CD4-positive, alpha-beta T cell treated with Interleukin-1 beta for 1 hour (primary cell): Measurements from ENCODE around the gene MOXD1.
"Not testable (repeated sequence)": the region's sequence is repeated elsewhere in the genome, so short reads cannot be mapped to it uniquely, and the experiment has no call there.

Experiments
- DNase-seq, 2 donors: peaks; one replicate each; pipeline ENCODE4 v3.0.0-alpha.2; 2020 to 2022

Gene MOXD1

GRCh38 chr6:132351986-132352385, 49.3 kb downstream of the MOXD1 start:
- DNase-seq = not testable (repeated sequence)

- no peak for DNase-seq
These were observed 53.0 kb downstream of the MOXD1 start for GRCh38 chr6:132348231-132348630.

DNA sequence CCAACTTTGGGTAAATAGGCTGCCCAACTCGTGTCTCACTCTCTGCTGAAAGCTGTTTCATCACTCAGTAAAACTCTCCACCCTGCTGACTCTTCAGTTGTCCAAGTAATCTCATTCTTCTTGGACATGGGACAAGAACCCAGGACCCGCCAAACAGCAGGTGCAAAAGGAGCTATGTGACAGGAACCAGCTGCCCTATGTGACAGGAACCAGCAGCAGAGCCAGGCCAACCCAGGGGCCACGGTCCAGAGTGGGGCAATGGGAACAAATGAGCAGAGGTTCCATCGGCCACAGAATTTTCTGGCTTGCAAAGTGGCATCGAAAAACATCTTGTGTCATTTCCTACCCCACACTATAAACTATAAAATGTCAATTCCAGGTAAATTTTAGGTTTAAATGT, 56.5 kb downstream of the MOXD1 start:
- DNase-seq = no peak

DNA sequence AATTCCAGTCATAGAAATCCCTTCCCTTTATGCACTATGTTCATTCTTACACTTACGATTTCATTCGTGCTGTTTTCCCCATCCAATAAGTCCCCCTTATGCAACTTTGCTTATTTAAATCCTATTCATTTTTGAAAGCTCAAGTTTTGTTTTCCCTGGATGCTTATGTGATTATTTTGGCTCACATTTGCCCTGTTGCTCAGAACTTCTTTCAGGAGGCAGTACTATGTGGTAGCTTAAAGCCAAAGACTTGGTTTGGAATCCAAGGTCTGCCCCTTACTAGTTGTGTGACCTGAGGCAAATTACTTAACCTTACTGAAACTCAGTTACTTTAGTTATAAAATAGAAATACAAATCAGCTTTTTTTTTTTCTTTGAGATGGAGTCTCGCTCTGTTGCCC, 59.6 kb downstream of the MOXD1 start:
- DNase-seq = no peak

DNA sequence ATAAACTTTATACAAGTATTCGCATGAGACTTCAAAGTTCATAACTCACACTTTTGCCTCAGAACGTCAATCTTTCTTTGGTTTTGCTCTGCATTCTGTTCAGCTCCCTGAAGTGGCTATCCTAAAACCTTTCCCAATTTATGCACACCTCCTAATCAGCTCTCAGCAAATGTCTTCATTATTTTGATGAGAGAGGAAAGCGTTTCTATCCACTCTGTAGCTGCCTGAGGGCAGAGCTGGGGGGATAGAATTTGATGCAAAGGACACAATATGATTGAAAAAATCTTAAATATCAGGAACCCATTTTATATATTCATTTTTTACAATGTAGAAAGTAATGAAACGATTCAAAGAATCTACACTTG, 66.8 kb downstream of the MOXD1 start:
- no peak for DNase-seq

DNA sequence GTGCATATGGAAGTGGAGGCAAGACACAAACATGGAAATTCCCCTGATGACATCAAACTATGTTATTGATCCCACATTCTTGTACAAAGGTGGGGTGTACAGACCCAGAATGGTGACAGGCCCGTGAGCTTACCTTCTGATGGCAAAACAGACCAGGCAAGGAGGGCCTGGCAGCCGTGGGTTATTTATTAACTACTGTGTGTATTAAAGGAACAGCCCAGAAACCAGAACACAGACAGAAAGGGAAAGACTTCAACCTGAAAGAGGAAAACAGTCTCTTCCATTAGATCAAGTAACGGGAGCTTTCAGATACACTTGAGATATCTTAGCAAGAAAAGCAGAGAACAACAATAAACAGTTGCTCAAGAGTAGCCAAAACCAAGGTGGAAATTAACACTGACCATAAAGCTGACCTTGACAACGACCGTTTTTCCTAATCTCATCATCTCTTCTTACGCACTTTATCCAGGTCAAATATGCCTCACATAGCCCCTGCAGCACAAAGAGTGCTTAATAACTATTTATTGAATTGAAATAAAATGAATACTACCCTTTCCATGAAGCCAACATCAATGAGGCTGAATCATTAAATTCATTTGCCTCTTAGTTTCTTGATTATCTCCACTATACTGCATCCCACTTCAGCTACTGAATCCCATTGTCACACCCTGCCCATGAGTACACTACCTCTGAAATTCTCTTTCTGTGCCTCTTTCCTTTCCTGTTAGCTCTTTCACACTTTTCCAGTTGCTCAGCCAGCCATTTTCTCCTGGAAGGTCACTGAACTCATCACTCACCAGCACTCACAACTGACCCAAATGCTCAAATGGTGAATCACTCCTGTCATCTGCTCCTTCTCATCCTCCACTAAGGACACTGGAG, 67.4 kb downstream of the MOXD1 start:
- DNase-seq = no peak

- DNase-seq = no peak
These were observed 70.5 kb downstream of the MOXD1 start for GRCh38 chr6:132330759-132331158.

DNA sequence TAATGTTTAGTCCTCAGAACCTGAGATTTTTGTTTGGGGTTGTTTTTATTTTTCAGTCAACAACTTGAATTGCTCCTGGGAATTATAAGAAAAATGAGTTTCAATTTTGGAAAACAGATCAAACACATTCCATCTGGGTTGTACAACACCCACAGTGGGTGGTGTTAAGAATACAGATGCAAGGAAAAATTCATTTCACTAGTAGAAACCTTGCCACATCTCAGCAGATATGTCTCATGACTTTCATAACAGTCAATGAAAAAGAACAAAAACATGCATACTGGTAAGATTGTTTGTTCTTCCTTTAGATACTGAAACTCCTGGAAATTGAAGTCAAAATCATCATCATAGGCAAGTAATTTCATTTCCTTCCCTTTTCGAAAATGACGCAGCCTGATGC, 78.9 kb downstream of the MOXD1 start:
- DNase-seq = no peak

DNA sequence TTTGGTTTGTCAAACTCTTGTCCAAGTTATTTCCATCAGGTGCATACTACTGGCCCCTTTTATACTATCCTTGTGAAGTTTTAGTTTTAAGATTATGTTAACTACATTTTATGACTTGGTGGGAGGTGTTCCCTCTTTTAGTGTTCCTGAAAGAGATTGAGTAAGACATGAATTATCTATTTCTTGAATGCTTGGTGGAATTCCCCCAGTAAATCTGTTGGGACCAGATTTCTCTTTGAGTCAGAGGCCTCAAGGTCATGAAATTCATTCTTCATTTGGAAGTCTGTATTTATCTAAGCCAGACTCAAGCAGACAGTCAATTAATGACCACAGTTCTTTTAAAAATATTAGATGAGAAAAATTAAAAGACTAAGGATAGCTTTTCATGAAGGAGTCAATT, 81.3 kb downstream of the MOXD1 start:
- DNase-seq = no peak

- DNase-seq = no peak
These were observed 84.3 kb downstream of the MOXD1 start for GRCh38 chr6:132316970-132317369.

- DNase-seq = no peak
These were observed 86.8 kb downstream of the MOXD1 start for GRCh38 chr6:132314432-132314831.

DNA sequence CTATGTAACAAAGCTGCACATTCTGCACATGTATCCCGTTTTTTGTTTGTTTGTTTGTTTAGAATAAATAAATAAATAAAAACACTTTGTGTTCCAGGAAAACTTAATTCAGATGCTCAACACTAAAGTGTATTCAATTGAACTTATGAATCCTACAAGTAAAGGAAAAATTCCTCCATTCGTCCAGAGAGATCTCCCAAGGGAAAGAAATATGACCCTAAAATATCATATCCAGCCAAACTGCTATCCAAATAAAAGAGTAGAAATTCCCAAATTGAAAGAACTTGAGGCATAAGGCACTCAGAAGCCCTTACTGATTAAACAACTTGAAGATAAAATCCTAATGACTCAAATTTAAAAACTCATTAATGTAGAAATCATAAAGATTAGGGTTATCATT, 90.4 kb downstream of the MOXD1 start:
- no peak for DNase-seq

- not testable (repeated sequence) for DNase-seq
These were observed 91.1 kb downstream of the MOXD1 start for GRCh38 chr6:132310151-132310550.

GRCh38 chr6:132304891-132305305, 96.4 kb downstream of the MOXD1 start:
- no peak for DNase-seq

- DNase-seq = peak; percentile 8 to 20
These were observed 100.8 kb downstream of the MOXD1 start for GRCh38 chr6:132300323-132300949.

GRCh38 chr6:132298344-132298949, 102.8 kb downstream of the MOXD1 start:
- DNase-seq = peak; percentile 16 to 34

GRCh38 chr6:132289756-132290155, 111.5 kb downstream of the MOXD1 start:
- DNase-seq = no peak

DNA sequence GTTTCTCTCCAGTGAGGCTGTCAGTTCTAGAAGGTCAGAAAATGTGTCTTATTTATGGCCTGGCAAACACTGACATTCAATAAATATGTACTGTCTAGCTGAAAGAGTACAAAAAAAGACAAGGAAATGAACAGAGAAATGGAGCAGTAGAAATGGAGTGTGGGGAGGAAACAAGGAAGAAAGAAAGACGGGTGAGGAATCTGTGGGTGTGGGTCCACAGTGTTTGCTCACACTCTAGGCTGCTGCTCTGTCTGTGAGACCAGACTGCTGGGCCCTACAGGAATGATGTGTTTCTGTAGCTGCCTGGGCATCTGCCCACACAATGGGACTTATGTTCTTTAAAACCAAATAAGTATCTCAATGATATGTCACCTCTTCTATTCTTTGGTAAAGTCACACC, 114.2 kb downstream of the MOXD1 start:
- DNase-seq = no peak

DNA sequence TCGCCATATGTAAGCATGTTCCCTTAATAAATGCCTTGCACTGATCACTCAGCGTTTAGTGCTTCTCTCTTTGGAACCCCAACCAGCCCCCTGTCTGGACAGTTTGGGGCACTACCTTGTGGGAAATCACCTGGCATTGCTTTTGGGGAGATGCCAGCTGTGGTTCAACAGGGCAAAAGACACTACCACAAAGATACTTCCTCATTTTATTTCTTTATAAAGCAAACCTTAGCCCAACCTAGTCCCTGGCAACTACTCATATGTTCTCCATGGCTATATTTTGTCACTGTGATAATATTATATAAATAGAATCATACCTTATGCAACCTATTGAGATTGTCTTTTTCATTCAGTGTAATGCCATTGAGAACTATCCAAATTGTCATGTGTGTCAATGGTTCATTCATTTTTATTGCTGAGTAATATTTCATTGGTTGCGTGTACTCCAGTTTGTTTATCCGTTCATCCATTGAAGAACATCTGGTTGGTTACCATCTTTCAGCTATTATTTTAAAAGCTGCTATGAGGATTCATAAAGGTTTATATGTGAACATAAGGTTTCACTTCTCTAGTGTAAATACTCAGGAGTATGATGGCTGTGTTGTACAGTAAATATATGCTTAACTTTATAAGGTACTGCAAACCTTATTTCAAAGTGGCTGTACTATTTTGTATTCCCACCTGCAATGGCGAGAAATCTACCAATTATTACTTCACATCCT, 114.8 kb downstream of the MOXD1 start:
- DNase-seq = peak in 1 of 2 donors; percentile 45

DNA sequence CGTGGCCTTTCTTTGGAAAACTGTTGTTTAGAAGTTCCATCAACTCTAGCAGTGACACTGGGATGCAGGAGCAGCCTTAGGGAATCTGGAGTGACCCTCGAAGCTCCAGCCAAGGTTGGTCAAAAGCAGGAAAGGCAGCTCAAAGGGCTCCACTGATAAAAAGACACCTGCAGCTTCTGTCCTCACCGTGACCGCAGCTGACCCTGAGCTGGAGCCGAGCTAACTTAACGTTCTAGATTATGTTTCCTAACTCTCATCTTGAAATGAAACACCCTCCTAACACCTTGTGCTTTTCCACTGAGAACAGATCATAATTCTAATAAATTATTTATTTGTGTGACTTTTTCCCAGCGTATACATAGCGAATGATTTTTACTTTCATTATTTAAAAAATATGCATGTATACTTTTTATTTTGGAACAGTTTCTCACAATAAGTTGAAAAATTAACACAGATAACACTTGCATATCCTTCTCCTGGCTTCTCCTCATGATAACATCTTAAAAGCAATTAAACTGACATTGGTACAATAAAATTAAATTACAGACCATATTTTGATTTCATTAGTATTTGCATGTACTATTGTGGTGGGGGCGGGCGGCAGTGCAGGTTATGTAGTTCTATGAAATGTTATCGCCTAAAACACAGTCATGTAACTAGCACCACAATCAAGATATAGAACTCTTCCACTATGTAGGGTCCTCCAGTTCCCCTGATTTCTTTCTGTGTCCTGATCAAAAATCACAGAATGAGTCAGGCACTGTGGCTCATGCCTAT, 116.1 kb downstream of the MOXD1 start:
- DNase-seq = no peak

DNA sequence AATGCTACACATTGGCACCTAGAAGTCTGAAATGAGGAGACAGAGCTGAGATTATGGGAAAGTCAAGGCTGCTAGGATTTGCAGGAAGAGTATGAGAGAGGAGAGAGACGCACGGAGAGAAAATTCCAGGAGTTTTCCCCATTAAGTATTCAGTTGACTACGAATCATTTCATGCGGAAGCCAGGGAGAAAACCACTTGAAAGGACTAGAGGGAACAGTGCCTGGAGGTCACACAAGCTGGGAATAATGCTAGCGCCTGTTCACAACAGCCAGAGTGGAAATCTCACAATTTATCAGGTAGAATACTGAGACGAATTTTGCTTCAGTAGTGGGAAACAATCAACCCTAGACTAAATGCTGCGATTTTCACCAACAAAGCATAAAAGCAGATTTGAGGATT, 118.6 kb downstream of the MOXD1 start:
- no peak for DNase-seq

DNA sequence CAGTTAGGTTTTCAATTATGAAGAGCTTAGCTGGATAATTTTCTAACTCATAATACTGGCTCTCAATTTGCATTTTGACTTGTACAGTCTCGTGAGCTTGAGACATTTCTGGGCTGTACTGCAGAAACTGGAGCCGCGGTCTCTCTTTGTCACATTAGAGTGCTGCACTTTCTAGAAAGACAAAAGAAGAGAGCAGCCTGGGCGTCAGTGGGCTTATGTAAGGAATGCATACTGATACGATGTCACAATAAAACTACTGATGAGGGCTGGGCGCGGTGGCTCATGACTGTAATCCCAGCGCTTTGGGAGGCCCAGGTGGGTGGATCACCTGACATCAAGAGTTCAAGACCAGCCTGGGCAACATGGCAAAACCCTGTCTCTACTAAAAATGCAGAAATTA, 120.8 kb downstream of the MOXD1 start:
- DNase-seq = no peak
